Chondrocyte (in vitro differentiated cells): ENCODE data around the gene ECI1. TPM values are rescaled to one million over a fixed set of nuclear protein-coding genes. Genes with fewer than 3 reads are reported as not detected.
A peak's percentile ranks its signal among the peaks of the same experiment; 100 is the strongest.

Experiments used
- DNase-seq: peaks from one replicate; pipeline ENCODE4 v3.0.0; 2021; ENCODE audit warnings: mixed read lengths, low spot score
- H3K27ac Mint-ChIP-seq: one replicate; pipeline ENCODE4 v1.8.0; 2021; ENCODE audit warnings: mild to moderate bottlenecking, moderate library complexity, mixed read lengths; ENCODE audit not compliant: unreplicated experiment
- H3K27me3 Mint-ChIP-seq: 2 replicates; pipeline ENCODE4 v1.8.0; 2021; ENCODE audit warnings: low read depth, mixed read lengths
- H3K36me3 Mint-ChIP-seq: 2 replicates; pipeline ENCODE4 v1.8.0; 2021; ENCODE audit warnings: low read depth, mixed read lengths
- H3K4me1 Mint-ChIP-seq: 2 replicates; pipeline ENCODE4 v1.8.0; 2021; ENCODE audit warnings: low read depth, mild to moderate bottlenecking, mixed read lengths
- H3K4me3 Mint-ChIP-seq: one replicate; pipeline ENCODE4 v1.8.0; 2021; ENCODE audit warnings: mild to moderate bottlenecking, moderate library complexity, mixed read lengths; ENCODE audit not compliant: unreplicated experiment
- H3K9me3 Mint-ChIP-seq: 2 replicates; pipeline ENCODE4 v1.8.0; 2021; ENCODE audit warnings: low read depth, mixed read lengths
- total RNA-seq: library from RNA; stranded (reverse); gene quantifications from 3 replicates; pipeline ENCODE4 v1.2.1, GENCODE V29; 2021
- TF ChIP-seq, protein P1 (sequence below): fragments of 200-600 bp; sonication (generic); IDR thresholded peaks from 2 replicates; pipeline ENCODE4 v1.5.0; 2021; ENCODE audit warnings: antibody characterized with exemption, mild to moderate bottlenecking, moderate library complexity

ECI1 gene
- total RNA-seq, 1 donor from 2014 or later: 44.5 TPM

DNA sequence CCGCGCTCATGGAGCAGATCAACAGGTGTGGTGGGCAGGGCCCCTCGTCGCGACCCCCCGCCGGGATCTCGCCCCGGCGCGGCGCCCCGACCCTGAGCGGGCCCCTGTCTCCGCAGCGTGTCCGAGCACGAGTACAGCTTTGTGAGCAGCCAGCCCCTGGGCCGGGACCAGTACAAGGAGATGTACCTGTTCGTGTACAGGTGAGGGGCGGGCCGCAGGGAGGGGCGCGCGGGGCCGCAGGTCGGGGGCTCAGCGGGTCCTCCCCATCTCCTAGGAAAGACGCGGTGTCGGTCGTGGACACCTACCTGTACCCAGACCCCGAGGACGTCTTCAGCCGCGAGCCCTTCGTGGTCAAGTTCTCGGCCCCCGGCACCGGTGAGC is 14.3 kb downstream of the ECI1 start:
- no peak for DNase-seq
- Mint-ChIP-seq H3K36me3 (peaks cover 5% of the 10 kb centered on the region), H3K27ac (no peak overlapping the region), H3K27me3 (no peaks in the 10 kb centered on the region), H3K4me3 (no peak overlapping the region), H3K4me1 (no peaks in the 10 kb centered on the region), H3K9me3 (no peaks in the 10 kb centered on the region)
- TF ChIP-seq, protein P1, sequence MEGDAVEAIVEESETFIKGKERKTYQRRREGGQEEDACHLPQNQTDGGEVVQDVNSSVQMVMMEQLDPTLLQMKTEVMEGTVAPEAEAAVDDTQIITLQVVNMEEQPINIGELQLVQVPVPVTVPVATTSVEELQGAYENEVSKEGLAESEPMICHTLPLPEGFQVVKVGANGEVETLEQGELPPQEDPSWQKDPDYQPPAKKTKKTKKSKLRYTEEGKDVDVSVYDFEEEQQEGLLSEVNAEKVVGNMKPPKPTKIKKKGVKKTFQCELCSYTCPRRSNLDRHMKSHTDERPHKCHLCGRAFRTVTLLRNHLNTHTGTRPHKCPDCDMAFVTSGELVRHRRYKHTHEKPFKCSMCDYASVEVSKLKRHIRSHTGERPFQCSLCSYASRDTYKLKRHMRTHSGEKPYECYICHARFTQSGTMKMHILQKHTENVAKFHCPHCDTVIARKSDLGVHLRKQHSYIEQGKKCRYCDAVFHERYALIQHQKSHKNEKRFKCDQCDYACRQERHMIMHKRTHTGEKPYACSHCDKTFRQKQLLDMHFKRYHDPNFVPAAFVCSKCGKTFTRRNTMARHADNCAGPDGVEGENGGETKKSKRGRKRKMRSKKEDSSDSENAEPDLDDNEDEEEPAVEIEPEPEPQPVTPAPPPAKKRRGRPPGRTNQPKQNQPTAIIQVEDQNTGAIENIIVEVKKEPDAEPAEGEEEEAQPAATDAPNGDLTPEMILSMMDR: no peak

DNA sequence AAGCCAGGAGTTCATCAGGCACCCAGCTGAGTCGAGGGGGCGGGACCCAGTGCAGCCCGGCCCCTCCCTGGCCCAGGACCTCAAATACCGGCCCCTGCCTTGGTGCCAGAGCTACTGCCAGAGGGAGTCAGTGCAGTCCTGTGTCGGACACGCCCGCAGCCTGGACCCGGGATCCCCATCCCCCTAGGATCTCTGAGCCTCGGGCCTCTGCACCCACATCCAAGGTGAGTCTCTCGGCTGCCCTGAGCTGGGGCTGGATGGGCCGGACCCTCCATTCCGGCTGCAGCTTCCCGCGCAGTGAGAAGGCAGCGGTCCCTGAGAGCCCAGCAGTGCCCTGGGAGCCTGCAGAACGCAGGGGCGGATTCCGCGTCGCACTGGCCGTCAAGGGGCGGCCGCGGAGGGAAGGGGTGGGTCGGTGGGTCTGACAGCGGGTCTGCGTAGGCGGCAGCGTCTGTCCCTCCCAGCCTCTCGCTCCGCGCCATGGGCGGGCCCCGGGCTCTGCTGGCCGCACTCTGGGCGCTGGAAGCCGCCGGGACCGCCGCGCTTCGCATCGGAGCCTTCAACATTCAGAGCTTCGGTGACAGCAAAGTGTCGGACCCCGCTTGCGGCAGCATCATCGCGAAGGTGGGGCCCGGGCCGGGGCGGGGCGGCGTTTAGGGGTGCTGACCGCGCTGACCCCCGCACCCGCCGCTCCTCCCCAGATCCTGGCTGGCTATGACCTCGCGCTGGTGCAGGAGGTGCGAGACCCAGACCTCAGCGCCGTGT is 14.9 kb downstream of the ECI1 start, which contains the start of gene DNASE1L2:
TSS of gene DNASE1L2 (plus strand) at position 108 of the 765 bp plus-strand sequence. CDS start at position 481, 373 bp downstream.
- no peaks in the 10 kb centered on the region for H3K27me3 Mint-ChIP-seq
- H3K4me1 Mint-ChIP-seq: no peaks in the 10 kb centered on the region
- DNase-seq: no peak
- TF ChIP-seq, protein P1: no peak
- no peaks in the 10 kb centered on the region for H3K9me3 Mint-ChIP-seq
- no peak within 1 kb of the TSS for H3K4me3 Mint-ChIP-seq
- no peak within 1 kb of the TSS for H3K27ac Mint-ChIP-seq
- H3K36me3 Mint-ChIP-seq: peaks cover 7% of the 10 kb centered on the region

DNA sequence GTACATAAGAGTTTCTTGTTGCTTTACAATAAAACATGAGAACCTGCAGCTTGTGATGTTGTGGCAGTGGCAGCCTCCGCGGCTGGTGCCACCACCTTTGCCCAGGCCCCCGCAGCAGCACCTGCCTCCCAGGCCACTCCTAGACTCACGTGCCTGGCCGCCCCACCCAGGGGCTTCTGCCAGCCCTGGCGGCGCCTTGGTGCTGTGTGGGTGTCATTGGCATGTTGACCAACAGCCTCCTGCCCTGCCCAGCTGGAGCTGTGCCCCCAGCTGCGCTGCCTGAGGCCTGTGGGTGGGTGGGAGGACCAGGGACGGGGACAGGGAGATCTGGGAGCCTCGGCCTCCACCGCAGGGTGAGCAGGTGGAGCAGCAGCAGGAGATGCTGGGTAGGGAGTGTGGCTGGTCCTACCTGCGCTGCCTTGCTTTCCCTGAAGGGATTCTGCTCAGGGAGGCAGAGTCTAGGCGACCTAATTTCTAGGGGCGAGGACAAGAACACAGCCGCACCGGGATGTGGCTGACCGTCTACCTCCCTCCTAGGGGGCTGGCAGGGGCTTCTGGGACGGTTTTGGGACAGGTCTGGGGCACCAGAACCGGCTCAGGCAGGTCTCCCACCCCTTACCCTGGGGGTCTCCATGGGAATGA is 15.6 kb downstream of the ECI1 start:
- Mint-ChIP-seq H3K27ac (no peak overlapping the region), H3K4me3 (no peak overlapping the region), H3K9me3 (no peaks in the 10 kb centered on the region), H3K4me1 (no peaks in the 10 kb centered on the region), H3K36me3 (peaks cover 7% of the 10 kb centered on the region), H3K27me3 (no peaks in the 10 kb centered on the region)
- TF ChIP-seq, protein P1: no peak
- DNase-seq: no peak

DNA sequence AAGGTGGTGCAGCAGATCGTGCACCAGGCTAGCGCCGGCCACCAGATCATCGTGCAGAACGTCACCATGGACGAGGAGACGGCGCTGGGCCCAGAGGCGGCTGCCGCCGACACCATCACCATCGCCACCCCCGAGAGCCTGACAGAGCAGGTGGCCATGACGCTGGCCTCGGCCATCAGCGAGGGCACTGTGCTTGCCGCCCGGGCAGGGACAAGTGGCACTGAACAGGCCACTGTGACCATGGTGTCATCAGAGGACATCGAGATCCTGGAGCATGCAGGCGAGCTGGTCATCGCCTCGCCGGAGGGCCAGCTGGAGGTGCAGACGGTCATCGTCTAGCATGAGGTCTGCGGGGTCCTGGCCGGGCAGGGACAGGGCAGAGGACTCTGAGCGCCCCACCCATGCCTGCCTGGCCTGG is 16.1 kb downstream of the ECI1 start:
- Mint-ChIP-seq H3K9me3 (no peaks in the 10 kb centered on the region), H3K27me3 (no peaks in the 10 kb centered on the region), H3K4me1 (no peaks in the 10 kb centered on the region), H3K36me3 (peaks cover 7% of the 10 kb centered on the region), H3K27ac (no peak overlapping the region), H3K4me3 (no peak overlapping the region)
- peak; percentile 93 for DNase-seq
- TF ChIP-seq, protein P1: no peak

DNA sequence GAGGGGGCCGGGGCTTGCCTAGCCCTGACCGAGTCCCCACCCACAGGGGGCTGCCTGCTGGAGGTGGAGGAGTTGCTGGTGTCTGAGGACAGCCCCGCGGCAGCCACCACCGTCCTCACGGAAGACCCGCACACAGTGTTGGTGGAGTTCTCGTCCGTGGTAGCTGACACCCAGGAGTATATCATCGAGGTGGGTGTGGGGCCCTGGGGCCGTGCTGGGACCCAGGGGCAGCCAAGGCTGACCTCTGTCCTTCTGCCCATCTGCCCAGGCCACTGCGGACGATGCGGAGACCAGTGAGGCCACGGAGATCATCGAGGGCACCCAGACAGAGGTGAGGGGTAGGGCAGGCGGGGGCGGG is 16.6 kb downstream of the ECI1 start:
- H3K36me3 Mint-ChIP-seq: peaks cover 11% of the 10 kb centered on the region
- H3K27me3 Mint-ChIP-seq: no peaks in the 10 kb centered on the region
- H3K4me3 Mint-ChIP-seq: no peak overlapping the region
- H3K9me3 Mint-ChIP-seq: no peaks in the 10 kb centered on the region
- H3K27ac Mint-ChIP-seq: no peak overlapping the region
- DNase-seq: no peak
- TF ChIP-seq, protein P1: no peak
- no peaks in the 10 kb centered on the region for H3K4me1 Mint-ChIP-seq
